GM19324 (cell line): ENCODE results near the gene FAM83C.
A peak's percentile ranks its signal among the peaks of the same experiment; 100 is the strongest.

Experiments used
- ATAC-seq: cut with Tn5 transposase; IDR thresholded peaks from one replicate; pipeline ENCODE4 v1.9.1; 2021; ENCODE audit warnings: mild to moderate bottlenecking, moderate library complexity; ENCODE audit not compliant: unreplicated experiment, low FRiP score

Gene FAM83C

GRCh38 chr20:35285806-35286076, 6.5 kb downstream of the FAM83C start:
- ATAC-seq: no peak

- no peak for ATAC-seq
Measured at GRCh38 chr20:35284992-35285805, 7.0 kb downstream of the FAM83C start.

GRCh38 chr20:35284267-35284991, 7.8 kb downstream of the FAM83C start, which contains the start of gene EIF6:
EIF6 (minus strand) TSS chr20:35284772; CDS start chr20:35284487, 285 bp downstream.
- peak; percentile 68 for ATAC-seq

- peak; percentile 17 for ATAC-seq
Measured at GRCh38 chr20:35283441-35284266, 8.6 kb downstream of the FAM83C start.

GRCh38 chr20:35281506-35282101, 10.6 kb downstream of the FAM83C start:
- ATAC-seq: no peak

- ATAC-seq: no peak
Measured at GRCh38 chr20:35280523-35280922, 11.7 kb downstream of the FAM83C start.

- ATAC-seq: no peak
Measured at GRCh38 chr20:35279533-35280174, 12.6 kb downstream of the FAM83C start.

- no peak for ATAC-seq
Measured at GRCh38 chr20:35279040-35279439, 13.2 kb downstream of the FAM83C start.

GRCh38 chr20:35277531-35278395, 14.5 kb downstream of the FAM83C start, which contains the start of gene MMP24OS:
MMP24OS (minus strand) TSS chr20:35278122; CDS start chr20:35277929, 193 bp downstream.
- ATAC-seq: peak; percentile 85

- ATAC-seq: no peak
Measured at GRCh38 chr20:35277127-35277526, 15.1 kb downstream of the FAM83C start.

GRCh38 chr20:35276408-35276807, 15.8 kb downstream of the FAM83C start:
- ATAC-seq: no peak

- no peak for ATAC-seq
Measured at GRCh38 chr20:35275741-35276251, 16.4 kb downstream of the FAM83C start.

GRCh38 chr20:35274172-35275092, 17.8 kb downstream of the FAM83C start:
- no peak for ATAC-seq

GRCh38 chr20:35273449-35274171, 18.6 kb downstream of the FAM83C start:
- no peak for ATAC-seq

- ATAC-seq: no peak
Measured at GRCh38 chr20:35271904-35272303, 20.3 kb downstream of the FAM83C start.

GRCh38 chr20:35271073-35271882, 20.9 kb downstream of the FAM83C start:
- no peak for ATAC-seq
